Stimulated activated naive CD4-positive, alpha-beta T cell treated with Interleukin-2 at 50 U/mL for 16 hours (primary cell): ENCODE measurements around the gene YES1.
"Not testable (repeated sequence)": the region's sequence is repeated elsewhere in the genome, so short reads cannot be mapped to it uniquely, and the experiment has no call there.

Experiments used
- DNase-seq: peaks from one replicate; lab custom pipeline; 2025; lab: John Stamatoyannopoulos, UW

Gene YES1

DNA sequence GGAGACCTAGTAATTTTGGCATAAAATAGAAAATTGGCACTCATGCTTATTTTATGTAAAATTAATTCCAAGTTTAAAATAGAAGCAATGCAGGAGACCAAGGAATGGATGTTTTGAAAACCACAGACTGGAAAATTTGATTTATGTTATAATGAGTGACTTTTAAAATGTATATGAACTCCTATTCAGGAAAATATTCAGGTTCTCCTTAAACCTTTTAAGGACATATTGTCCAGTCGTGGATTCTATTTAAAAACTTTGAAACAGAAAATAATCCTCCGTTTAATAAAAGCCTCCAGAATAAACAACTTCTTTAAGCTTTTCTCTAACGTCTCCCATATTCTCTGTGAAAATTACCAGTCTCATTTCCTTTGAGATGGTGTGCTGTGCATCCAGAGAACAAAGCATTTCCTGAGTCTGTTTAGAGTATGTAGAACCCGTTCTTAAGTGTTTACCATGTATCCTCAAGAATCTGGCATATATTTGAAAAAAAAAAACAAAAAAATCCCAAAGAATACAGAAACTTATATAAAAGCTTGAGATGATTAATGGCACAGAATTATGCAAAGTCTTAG, 8.6 kb upstream of the YES1 start:
- no peak for DNase-seq

DNA sequence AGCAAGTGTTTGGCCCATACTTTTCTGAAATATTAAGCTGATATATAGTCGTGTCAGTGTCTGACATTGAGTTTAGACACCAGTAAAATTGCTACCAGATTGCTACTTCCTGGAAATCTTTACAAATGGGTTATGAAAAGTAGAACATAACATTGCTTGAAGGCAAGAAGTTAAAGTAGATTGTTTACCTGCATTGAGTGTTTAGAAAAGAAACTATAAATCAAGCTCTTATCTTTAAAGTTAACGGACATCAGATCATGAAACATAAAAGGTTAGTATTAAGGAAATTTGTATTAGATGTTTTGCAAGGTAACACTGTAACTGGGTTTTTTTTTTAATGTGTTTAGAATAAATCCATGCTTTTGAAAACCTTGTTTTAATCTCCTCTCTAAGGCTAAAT, 4.8 kb upstream of the YES1 start:
- no peak for DNase-seq

DNA sequence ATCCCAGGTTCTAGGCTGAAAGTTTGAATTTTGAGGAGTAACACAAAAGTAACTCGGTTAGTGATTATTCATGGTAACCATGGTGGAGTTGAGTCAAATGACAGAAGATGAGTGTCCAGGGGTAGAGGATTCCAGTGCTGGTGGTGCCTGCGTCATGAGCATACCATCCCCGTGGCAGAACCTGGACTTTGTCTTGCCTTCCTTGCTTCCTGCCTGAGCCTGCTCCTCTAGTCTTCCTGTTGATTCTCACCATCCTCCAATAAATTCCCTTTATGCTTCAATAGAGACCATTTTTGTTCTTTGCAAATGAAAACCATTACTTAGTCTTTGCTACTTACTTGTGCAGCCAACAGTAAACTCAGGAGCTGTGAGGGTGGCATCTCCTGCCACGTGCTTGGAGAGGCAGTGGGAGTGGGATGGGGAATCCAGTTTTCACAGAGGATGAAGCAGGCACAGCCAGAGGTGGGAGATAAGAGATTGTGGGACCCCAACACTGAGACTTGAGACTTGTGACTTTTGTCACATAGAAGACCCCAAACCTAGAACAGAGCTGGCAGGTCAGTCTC, 4.1 kb upstream of the YES1 start:
- DNase-seq, result no peak

DNA sequence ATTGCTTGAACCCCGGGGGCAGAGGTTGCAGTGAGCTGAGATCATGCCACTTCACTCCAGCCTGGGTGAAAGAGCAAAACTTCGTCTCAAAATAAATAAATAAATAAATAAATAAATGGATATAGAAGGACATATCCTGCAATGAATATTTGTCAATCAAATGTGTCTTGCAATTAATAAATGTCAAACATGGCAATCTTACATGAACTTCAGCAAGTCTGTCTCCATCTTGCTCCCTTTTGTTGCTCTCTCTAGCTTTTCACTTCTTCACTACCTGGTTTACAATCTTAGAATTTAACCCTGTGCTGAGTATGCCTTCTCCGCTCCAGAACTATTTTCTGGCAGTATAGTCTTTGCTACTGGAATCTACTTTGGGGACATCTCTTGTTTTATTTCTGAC, 3.3 kb upstream of the YES1 start:
- no peak for DNase-seq

DNA sequence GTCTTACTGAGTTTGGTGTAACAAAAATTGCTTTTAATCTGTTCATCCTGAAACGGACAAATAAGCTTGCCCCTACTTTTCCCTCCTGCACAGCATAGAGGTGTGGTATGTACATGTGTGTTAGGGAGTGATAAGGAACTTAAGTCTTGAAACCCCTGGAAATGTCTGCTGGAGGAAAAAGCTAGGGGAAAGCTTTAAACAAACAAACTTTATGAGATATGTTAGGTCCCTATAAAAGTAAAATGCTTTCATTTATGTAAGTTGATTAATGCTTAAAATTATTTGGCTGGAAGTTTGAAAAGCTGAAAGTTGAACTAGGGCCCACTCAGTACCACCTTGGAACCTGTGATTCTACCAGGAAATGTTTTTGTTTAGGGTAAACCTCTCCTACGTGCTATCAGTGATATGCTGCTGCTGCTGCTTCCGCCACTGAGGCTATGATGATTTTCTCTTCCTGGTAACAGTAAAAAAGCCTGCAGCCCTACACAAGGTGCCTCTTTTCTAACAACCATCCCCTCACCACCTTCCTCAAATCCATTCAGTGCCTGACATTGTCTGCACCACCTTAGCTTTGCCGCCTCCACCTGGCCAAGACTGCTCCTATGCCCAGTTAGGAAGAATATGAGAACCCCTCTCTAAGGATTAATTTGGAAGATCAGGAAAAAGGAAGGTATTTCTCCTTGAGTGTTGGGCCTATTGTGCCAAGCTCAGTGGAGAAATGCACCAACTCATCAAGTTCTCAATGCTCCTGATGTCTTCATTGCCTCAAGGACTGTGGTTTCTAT, 2.5 kb upstream of the YES1 start:
- DNase-seq, result no peak

DNA sequence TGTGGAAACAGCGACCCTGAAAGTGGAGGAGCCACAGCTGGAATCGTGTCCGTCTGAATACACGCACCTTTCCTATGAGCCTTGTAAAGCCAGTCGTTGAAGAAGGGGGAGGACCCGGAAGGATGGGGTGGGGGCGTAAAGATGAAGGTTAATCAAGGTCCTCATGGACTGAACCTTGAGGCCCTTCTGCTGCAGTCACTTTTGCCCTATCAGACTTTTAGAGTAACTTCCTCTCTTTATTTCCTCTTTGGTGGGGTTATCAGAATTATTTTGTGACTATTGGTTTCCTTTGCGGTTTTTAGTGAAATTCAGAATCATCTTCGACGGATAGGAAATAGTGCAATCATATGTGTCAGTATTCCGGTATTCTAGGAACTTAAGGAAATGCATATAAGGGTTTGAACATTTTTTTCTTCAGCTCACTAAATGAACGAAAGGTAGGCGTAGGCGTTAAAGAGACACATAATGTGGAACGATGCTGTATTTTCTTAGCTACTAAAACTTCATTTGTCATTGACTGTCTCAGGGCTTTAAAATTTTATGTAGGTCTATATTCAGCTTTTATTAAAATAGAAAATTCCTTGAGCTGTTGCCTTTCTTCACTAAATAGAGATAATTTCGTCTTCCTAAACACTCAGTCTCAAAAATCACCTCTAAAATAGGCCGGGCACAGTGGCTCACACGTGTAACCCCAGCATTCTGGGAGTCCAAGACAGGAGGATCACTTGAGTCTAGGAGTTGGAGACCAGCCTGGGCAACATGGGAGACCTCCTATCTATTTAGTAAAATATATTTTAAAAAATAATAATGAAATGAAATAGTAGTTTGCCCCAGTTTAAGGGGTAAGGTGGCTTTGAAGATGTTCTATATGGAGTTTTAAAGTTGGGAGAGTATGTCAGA, 1.4 kb upstream of the YES1 start:
- peak; percentile 51 for DNase-seq

DNA sequence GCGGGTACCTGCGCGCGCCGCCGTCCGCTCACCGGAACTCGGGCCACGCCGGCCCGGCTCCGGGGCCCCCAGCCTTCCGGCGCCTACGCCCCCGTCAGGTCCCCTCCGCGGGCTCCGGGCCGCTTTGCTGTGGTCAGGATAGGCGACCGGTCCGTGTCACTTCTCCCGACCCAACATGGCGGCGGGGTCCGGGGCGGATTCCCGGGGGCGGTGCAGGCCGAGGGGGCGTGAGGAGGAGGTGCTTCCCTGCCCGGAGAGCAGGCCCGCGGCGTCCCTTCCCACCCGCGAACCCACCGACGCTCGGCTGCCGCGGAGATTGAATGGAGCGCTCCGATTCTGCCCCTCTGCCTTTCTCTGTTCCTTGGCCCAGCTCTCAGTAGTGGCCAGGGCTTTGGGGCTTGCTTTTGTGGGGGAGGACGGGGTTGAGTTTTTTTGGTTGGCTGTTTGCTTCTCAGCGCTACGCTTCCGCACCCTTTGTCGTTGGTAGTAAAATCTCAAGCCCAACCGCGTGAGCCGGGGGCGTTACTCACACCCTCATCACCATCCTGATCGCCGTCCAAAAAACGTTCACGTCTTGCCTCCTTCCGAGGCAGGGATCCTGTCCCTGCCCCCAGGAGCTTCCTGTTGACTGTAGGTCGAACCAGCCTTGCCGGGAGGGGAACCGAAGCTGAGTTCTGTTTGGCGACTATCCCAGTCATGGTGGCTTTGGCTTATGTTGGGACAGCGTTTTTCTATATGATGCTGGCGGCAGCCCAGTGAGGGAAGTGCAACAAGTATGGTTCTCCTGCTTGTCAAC, 532 bp upstream of the YES1 start:
- DNase-seq, result peak; percentile 77

DNA sequence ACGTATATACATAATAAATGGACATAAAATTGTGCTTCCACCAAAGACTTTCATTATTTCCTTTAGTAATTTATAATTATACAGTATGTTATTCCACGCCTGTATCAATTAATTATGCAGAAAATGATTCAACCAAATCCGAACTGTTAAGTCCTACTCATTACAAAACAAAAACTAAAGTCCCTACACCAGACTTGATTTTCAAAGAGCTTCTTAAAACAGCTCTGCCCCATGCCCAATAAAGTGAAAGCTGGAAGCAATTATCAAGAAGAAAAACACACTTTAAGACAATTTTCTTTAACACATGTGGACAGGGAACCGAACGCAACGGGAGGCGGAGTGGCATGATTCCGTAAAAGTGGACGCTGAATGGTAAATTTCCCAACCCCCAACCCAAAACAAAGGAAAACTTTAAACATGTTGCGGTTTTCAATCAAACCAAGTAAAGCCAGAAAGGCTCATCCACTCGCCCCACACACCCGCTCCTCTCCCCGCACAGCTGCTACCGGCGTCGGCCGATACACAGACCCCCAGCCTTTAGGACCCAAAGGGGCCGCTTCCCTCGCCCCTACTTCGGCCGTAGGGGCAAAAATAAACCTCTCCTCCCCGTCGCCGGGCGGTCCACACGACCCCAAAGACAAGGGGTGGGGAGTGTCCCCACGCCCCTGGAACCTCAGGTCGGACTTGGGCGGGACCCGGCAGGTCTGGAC, 705 bp downstream of the YES1 start:
- DNase-seq, result no peak

DNA sequence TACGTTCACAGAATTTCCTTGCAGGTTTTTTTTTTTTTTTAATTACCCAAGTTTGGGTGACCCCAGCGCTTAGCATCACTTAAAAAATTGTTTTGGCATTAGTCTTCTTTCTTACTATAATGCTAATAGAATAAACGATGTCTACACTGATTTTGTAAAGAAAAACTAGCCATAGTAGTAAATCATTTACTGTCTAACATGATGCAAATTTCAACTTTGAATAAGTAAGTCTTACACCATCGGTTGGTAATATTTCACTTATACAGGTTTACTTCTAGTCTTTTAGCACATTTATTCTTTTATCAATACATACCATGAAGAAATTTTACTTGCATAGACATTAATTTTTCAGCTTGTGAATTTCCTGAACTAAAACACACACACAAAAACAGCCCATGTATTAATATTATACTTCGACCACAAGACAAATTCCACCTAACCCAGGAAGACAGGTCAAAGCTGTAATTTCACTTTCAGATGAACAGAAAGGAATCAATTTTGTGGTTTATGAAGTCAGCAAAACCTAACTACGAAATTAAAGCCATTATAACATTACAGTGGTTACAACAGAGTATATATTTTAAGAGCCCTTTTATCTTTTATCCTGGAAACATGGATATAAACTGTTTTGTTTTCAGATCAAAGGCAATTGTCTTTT, 1.9 kb downstream of the YES1 start:
- no peak for DNase-seq

DNA sequence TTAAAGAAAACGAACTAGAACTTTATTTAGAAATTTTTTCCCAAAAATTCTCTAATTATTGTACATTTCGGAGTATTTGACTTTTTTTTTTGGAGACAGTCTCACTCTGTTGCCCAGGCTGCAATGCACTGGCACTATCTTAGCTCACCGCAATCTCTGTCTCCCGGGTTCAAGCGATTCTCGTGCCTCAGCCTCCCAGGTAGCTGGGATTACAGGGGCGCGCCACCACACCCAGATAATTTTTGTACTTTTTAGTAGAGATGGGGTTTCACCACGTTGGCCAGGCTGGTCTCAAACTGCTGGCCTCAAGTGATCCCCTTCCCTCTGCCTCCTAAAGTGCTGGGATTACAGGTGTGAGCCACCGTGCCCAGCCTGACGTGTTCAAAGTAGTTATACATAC, 2.8 kb downstream of the YES1 start:
- not testable (repeated sequence) for DNase-seq

DNA sequence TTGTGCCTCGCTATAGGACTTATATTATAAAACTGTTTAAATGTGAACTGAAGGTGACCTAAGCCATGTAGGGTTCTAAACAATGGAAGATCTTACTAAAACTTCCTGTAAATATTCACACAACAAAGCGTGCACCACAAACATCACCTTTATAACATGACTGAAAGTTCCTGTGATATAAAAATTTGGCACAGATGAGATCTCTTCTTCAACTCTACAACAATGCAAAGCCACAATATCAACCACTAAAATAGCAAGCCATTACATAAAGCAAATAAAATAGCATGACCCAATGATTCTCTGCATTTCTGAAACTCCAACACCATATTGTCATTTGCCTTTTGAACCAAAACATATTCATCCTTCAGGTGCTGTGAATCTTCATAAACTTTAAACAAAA, 3.5 kb downstream of the YES1 start:
- DNase-seq, result no peak

DNA sequence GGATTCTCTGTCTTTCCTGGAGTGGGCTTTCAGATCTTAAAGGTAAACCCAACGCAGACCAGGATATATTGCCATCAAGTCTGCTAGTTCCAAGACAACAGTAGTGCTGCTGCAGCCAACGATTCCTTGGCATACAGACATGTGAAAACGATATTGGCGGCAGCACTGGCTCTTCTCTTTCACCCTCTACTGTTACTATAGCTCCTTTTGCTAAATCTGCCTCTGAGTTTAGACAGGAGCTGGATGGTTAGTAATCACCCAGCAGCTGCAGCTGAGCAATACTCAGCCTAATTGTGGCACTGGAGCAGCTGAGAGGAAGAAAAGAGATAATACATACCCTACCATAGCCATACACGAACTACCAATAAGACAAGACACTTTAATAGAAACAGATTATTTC, 4.0 kb downstream of the YES1 start:
- DNase-seq, result no peak

DNA sequence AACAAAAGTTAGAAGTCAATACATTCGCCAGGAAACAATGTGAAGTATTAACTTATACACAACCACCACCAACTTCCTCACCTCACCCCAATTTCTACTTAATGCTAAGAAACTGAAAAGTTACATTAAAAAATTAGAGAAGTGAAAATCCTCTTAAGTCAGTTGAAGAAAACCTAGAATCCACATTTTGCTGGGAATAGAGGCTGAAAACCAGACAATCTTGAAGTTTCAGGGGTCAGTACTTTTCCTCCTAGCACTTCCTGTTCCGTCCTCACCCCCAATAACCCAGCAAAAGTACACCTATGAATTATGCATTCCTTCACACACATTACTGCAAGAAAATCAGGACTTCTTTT, 6.3 kb downstream of the YES1 start:
- no peak for DNase-seq

DNA sequence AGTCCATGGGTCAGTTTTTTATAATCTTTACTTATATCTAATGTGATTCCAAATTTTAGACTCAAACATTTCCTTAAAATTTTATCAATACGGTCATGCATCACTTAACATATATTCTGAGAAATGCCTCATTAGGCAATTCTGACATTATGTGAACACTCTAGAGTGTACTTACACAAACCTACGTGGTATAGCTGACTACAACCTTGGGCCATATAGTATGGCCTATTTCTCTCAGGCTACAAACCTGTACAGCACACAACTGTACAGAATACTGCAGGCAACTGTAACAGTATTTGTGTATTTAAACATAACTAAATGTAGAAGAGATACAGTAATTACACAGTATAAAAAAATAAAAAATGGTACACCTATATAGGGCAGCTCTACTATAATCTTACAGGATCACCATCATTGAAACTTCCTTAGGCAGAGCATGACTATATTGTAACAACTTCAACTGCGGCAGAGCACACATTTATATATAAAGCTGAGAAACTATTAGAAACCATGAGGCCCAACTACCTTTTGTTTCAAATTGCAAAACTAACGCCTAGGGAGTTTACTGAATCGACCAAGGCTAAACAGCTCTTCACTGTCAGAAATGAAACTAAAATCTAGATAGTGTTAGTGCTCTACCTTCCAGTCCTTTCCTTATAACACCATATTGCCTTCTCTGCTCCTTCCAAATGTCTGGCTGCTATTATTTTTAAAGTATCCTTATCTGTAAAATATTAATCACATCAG, 6.9 kb downstream of the YES1 start:
- DNase-seq, result no peak

DNA sequence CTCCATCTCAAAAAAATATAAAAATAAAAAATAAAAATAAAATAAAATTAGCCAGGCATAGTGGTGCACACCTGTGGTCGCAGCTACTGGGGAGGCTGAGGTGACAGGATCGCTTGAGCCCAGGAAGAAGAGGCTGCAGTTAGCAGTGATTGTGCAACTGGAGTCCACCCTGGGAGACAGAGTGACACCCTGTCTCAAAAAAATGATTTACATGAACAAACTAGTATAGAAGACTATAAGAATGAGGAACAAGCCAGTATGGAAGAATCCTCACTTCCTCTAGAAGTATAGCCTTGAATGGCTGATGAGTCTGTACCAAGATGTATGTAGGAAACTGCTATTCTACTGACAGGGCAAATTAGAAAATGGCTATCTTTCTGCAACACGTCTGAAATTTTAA, 10.9 kb downstream of the YES1 start:
- DNase-seq, result no peak

DNA sequence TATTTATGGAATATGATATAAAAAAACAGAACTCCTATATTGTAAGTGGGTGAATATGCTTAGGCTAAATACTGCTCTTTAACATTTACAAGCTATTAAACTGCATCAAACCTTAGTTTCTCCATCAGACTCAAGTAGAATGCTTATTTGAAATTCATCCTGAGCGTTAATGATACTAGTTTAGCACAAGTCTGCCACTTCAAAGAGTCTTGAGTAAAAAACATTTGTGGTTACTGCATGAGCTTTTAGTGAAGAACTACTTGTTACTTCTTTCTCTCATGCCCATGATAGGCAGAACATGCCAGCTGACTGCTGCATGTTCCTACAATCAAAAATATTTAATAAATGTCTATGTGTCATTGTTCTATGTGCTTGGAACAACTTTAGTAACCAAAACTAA, 12.1 kb downstream of the YES1 start:
- no peak for DNase-seq

DNA sequence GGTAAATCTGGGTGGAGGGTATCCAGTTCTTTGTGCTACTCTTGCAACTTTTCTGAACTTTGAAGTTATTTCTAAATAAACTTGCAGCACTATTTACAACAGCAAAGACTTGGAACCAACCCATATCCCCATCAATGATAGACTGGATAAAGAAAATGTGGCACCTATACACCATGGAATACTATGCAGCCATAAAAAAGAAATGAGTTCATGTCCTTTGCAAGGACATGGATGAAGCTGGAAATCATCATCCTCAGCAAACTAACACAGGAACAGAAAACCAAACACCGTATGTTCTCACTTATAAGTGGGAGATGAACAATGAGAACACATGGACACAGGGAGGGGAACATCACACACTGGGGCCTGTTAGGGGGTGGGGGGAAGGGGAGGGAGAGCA, 16.7 kb downstream of the YES1 start:
- DNase-seq, result not testable (repeated sequence)

DNA sequence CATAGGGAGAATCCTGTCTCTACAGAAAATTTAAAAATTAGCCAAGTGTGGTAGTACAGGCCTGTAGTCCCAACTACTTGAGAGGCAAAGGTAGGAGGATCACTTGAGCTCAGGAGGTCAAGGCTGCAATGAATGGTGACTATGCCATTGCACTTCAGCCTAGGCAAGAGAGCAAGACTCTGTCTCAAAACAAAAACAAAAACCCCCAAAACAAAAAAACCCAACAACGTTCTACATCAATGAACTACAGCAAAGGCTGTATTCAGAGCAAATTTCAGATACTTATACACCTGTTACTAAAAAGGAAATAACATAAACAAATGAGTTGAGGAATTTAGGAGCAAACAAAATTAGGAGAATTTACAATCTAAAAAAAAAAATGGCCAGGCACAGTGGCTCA, 22.6 kb downstream of the YES1 start:
- DNase-seq, result no peak

DNA sequence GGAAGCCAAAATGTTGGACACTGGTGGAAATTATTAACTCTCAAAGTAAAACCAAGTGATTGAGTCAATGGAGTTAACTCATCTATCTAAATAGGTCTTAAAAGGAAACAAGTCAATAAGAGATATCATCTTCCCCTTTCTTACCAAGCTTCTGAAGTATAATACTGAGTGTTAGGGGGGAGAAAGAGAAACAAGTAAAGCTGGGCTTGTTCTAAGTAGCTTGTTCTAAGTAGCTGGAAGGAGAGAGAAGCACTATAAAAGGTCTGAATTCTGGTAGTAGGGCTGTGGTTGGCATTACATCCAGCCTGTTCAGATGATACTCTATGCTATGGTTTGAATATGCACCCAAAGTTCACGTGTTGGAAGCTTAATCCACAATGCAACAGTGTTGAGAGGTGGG, 26.8 kb downstream of the YES1 start:
- DNase-seq, result no peak
